SU-DHL-6 (cell line): Measurements from ENCODE around the gene CDC45.

Experiments
- EZH2phosphoT487 ChIP-seq: fragments of 200-600 bp; sonication (generic), shearing (Covaris generic); conservative IDR thresholded peaks from 2 replicates; pipeline ENCODE4 v1.6.1; 2018; ENCODE audit warnings: mild to moderate bottlenecking, antibody characterized with exemption, low read length, moderate library complexity, mixed read lengths
- TF ChIP-seq, protein P1 (sequence below): fragments of 200-600 bp; sonication (generic); IDR thresholded peaks from one replicate; pipeline ENCODE4 v1.5.1; 2017; ENCODE audit warnings: antibody characterized with exemption, mild to moderate bottlenecking, low read length, moderate library complexity; ENCODE audit not compliant: insufficient read depth, poor library complexity, severe bottlenecking

DNA sequence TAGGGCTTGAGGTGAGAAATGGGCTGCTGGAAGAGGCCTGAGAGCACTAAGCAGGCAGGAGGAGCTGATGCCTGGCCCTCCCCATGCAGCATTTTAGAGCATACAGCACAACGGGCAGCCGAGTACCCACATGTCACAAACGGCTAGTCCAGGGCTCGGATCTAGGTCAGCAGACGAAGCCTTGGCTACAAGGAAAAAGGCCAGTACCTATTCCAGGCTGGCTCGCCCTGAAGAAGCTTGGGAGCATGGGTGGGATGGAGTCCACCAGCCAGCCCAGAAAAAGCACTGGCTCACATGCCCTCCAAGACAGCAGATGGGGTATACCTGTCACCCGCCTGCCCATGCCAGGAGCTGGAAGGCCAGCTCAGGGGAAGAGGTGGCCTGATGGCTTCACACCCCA lies 10.3 kb upstream of the CDC45 start:
- TF ChIP-seq, protein P1, sequence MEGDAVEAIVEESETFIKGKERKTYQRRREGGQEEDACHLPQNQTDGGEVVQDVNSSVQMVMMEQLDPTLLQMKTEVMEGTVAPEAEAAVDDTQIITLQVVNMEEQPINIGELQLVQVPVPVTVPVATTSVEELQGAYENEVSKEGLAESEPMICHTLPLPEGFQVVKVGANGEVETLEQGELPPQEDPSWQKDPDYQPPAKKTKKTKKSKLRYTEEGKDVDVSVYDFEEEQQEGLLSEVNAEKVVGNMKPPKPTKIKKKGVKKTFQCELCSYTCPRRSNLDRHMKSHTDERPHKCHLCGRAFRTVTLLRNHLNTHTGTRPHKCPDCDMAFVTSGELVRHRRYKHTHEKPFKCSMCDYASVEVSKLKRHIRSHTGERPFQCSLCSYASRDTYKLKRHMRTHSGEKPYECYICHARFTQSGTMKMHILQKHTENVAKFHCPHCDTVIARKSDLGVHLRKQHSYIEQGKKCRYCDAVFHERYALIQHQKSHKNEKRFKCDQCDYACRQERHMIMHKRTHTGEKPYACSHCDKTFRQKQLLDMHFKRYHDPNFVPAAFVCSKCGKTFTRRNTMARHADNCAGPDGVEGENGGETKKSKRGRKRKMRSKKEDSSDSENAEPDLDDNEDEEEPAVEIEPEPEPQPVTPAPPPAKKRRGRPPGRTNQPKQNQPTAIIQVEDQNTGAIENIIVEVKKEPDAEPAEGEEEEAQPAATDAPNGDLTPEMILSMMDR: no peak
- TF ChIP-seq EZH2phosphoT487: no peak
